Stimulated activated CD4-positive, alpha-beta T cell treated with anti-CD3 and anti-CD28 coated beads, Interleukin-15, amount 100 ng/mL, for 48 hours (primary cell): ENCODE data around the gene SESTD1.

ENCODE experiments used
- DNase-seq, 2 donors: peaks; one replicate each; pipeline ENCODE4 v3.0.0-alpha.2; 2020; ENCODE audit warnings: low read depth in 2 of 2

SESTD1 gene

GRCh38 chr2:179191110-179191509 is 73.5 kb downstream of the SESTD1 start:
- no peak for DNase-seq

- DNase-seq, result no peak
Measured at GRCh38 chr2:179186126-179186525, 78.5 kb downstream of the SESTD1 start.

GRCh38 chr2:179184610-179185009 is 80.0 kb downstream of the SESTD1 start:
- DNase-seq, result no peak

DNA sequence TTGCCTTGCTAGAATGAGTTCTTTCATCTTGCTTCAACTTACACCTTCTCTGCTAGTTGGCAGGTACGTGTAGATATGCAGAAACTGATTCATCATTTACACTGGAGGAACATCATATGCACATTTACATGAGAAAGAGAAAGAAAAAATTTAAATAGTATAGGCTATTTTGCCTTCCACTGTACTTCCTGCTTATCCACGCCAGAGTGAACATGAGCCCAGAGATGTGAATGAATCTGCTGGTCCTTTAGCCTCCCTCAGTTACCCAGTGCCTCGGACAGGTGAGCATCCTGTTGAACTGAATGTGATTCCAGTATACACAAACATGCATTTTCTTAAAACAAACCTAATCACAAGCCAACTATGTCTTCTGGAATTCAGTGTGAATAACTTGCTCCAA is 83.6 kb downstream of the SESTD1 start:
- DNase-seq, result no peak

DNA sequence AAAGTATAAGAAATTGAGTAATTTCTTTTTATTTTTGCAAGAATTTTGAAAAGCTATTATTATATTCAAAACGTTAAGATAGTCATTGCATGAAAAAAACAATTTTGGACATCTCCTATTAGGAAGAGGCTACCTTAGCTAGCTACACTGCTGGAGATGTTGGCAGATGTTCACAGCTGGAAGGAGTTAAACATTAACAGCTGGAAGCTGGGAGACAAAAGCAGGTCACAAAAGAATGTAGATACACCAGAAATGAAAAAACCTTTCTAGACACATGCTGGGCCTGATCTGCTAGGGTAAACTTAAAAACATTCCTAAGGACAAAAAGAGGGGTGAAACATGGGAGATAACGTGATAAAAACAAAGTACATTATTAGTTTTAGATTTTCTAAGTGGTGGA is 84.4 kb downstream of the SESTD1 start:
- DNase-seq, result no peak

DNA sequence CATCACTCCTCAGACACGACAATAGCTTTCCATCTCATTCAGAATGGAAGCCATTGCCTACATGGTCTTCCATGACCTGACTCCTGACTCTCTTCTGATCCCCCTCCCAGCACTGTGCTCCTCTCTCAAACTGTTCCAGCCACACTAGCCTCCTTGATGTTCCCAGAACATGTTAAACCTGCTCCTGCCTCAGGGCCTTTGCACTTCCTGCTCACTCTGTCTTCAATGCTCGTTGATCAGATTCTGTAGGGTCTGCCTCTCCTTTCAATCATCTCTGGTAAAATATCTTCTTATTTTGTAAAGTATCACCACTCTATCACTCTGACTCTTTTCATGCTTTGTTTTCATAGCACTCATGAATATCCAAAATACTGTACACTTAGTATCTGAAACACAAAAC is 84.9 kb downstream of the SESTD1 start:
- DNase-seq, result no peak

GRCh38 chr2:179177694-179178093 is 86.9 kb downstream of the SESTD1 start:
- DNase-seq, result no peak

GRCh38 chr2:179174240-179174639 is 90.4 kb downstream of the SESTD1 start:
- DNase-seq, result no peak

DNA sequence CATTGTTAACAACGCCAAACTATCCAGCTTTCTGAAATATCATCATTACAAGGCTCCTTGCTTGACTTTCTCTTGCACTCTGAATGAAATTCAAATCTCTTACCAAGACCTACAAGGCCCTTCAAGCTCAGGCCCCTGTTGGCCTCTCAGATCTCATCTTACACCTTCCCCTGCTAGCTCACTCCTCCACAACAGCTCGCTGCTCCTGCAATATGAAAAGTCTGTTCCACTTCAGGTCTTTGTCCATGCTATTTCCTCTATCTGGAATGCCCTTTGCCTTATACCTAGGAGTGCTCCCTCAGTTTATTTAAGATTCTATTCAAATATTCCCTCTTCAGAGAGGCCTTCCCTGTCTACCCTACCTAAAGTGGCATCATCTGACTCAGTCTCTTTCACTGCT is 91.7 kb downstream of the SESTD1 start:
- no peak for DNase-seq

- DNase-seq, result no peak
Measured at GRCh38 chr2:179171371-179171770, 93.3 kb downstream of the SESTD1 start.

DNA sequence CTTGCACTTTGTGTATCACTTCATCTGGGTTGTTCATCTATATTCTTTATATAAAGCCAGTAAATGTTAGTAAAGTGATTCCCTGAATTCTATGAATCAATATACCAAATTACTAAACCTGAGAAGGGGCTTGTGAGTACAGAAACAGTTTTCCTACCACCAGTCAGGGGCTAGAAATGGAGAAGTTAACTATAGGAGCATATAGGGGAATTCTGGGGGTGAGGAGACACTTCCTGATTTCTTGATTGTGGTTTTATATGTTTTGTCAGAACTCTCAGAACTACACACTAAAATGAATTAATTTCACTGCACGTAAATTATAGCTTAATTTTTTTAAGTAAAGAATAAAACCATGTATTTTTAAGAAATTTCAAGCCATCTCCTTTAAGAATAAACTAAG is 93.7 kb downstream of the SESTD1 start:
- no peak for DNase-seq

DNA sequence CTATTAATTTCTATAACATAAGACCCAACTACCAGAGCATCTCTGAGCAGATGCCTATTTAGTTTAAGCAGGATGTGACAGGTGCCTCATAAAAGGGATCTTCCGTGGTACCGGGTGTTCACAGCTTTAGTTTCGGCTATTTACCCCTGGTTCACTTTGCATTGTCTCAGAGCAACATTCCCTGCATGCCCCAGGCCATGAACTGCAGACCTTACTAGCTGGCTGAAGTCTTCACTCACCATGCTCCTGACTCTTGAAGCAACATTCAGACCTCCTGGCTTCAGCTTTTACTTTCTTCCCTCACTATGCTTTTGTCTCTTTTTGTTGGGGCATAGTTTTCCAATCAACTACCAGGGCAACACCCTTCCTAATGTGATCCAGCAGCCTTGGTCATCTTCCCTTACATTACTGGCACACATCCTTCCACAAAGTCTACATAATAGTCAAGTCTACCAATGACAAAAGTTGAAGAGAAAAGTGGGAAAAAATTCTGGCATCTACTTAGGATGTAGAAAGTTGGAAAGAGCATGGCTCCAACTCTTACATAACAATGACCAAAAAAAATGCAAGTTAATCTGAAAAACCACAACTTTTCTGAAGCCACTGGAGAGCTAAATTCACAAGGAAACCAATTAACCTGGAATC is 99.2 kb downstream of the SESTD1 start:
- no peak for DNase-seq

- no peak for DNase-seq
Measured at GRCh38 chr2:179141206-179141605, 123.4 kb downstream of the SESTD1 start.

- DNase-seq, result no peak
Measured at GRCh38 chr2:179140571-179140970, 124.1 kb downstream of the SESTD1 start.

DNA sequence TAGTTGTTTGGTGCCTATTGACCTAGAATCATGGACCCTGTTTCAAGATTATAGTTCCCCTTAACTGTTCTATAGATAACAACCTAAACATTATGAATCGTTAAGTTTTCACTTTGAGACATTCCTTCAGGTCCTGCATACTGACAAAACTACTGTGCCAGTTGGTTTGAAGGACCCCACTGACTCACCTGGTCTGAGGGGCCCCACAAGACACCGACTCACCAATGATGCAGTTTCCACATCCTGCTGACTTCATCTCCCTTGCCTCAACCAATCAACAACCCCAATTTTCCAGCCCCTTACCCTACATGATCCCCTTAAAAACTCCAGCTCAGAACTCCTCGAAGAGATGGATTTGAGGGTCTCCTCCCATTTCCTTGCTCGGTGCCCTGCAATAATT is 125.1 kb downstream of the SESTD1 start:
- peak; percentile 2 to 14 for DNase-seq

DNA sequence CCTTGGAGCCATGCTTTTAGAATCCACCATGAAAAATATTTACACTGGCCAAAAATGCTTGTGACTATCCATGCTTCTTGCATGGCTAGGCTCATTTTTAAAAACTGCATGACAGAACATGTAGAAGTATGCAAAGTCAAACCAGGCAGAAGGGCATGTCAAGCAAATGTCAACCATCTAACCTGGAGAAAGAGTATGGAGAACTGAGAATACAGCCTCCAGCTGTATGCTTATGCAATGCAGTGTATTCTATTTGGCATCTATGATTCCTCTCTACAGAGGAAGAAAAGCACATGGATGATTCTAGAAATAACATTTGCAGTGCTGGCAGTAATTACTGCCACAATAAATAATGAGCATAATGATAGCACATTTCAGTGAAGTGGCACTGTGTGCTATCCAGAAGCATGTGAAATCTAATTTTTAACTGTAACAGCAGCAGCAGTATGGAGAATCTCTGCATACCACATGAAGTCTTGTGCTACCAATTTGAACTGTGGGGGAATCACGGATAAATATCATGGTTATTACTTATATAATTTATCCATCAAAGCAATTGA is 127.4 kb downstream of the SESTD1 start:
- DNase-seq, result no peak

DNA sequence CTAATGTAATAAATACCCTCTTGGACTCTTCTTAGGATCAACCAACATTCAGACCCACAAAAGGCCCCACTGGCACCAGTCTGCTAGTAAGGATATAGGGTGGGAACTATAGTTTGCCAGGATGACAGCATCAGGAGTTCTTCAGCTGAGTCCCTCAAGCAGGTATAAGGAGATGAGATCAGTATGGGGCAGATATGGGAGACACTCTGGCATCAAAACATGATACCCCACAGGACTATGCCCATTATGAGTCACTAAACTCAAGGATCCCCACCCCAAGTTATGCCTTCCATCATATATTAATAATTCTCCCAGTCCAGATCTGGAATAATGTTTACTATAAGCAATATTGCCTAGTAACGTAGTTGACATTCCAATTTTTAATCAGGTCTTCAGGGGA is 131.6 kb downstream of the SESTD1 start:
- no peak for DNase-seq

DNA sequence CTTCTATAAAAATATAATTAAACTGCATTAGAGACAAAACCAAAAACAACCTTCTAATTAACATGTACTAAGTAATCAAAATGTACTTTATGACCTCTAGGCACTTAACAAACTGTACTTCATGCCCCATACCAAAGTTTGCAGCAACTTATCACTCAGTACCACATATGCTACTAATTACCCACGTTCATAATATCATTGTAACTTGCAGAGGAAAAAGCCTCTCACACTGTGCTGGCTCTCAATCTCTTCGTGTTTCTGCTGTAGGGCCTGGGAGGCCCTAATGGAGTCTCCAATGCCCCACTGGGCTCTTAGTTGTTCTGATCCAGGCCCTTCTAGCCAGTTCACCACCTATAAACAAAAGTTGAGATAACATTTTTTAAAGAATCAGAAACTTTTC is 132.6 kb downstream of the SESTD1 start:
- no peak for DNase-seq

- DNase-seq, result no peak
Measured at GRCh38 chr2:179130560-179130959, 134.1 kb downstream of the SESTD1 start.

DNA sequence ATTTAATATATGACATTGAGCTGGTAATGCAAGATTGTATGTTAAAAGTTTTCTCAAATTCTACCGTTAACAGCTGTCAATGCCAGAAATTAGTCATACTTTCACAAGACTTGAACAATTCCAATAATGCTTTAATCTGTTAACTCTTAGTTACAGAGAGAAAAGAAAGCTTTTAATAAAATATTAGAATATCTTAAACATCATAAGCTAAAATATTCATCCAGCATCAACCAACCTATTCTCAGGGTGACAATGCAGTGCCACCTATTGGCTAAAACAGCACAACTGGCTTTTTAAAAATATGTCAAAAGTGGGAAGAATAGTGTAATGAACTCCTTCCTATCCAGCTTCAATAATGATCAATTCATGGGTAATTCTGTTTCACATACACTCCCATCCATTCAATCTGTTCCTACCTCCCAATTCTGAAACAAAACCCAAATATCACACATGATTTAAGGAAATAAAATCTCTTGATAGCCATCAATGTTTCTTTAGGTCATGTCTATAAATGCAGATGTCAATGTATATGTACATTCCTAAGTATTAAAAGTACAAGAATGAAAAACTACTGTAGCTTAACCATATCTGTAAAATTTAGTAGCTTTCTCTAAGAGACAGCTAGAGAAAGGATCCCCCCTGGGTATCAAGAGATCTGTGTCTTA is 134.9 kb downstream of the SESTD1 start:
- no peak for DNase-seq

DNA sequence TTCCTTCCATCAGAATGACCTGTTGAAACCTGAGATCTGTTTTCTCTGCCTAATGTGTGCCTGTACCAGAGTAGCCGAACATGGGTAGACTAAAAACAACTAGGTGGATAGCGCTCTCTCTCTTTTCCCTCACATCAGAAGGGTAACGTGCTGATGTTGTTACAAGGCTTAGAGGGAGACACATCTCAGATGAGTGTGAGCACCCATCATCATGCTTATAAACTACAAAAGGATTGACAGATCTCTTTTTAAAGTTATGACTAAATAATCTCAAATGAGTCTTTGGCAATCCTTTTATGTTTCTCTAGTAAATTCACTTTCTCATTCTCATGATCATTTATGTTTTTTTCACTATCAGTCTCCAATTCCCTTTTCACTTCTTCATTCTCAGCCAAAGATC is 139.2 kb downstream of the SESTD1 start:
- DNase-seq, result no peak

DNA sequence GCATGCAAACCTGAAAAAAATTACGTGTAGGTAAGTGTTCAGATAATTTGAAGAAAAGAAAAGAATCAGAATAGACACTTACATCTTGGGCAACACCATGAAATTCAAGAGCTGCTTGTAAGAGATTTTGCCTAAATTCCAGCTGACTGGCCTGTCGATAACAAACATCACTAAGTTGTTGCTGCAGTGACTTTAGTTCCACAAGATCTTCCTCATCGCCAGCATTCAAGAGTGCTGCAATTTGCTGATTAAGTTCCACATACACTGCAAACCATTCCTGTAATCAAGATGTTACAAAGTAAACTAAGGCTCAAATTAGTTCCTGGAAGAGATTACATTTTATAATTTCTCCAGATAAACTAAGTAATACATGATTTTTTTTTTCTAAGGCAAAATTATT is 140.3 kb downstream of the SESTD1 start:
- DNase-seq, result no peak

DNA sequence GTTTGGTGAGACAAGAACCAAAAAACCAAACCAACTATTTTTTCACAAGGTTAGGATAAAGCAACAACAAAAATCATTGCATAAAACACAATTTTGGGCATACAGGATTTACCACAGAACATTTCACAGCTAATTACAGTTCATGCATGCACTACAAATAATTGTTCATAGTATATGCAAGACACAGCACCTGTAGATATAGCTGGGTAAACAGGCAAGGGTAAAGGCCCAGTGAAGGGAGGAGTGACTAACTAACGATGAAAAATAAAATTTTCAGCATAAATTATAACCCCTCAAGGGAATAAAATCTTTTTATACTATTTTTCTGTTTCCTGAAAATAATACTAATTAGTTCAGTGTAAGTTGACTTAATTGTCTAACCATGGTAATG is 141.4 kb downstream of the SESTD1 start:
- DNase-seq, result no peak

DNA sequence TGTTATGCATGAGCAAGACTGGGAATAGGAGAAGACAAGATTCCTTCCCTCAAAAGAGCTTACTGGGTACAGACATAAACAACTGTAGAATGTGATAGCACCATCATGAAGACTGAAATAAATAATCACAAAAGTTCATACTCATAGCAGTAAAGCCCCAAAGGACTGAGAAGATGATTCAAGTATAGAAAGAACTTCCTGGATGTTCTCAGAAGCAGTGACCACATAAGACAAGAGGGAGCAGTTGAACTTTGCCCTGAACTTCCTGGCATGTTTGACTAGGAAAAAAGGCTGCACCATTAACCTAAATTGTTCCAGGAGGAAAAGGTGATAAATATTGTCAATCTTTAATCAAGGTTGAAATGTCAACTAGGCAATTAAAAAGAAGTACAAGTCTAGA is 156.9 kb downstream of the SESTD1 start:
- DNase-seq, result no peak
